ENCODE measurements around the gene PALB2. TPM values are rescaled to one million over a fixed set of nuclear protein-coding genes. Genes with fewer than 3 reads are reported as not detected.

PALB2 gene
- 4.6 TPM for total RNA-seq

DNA sequence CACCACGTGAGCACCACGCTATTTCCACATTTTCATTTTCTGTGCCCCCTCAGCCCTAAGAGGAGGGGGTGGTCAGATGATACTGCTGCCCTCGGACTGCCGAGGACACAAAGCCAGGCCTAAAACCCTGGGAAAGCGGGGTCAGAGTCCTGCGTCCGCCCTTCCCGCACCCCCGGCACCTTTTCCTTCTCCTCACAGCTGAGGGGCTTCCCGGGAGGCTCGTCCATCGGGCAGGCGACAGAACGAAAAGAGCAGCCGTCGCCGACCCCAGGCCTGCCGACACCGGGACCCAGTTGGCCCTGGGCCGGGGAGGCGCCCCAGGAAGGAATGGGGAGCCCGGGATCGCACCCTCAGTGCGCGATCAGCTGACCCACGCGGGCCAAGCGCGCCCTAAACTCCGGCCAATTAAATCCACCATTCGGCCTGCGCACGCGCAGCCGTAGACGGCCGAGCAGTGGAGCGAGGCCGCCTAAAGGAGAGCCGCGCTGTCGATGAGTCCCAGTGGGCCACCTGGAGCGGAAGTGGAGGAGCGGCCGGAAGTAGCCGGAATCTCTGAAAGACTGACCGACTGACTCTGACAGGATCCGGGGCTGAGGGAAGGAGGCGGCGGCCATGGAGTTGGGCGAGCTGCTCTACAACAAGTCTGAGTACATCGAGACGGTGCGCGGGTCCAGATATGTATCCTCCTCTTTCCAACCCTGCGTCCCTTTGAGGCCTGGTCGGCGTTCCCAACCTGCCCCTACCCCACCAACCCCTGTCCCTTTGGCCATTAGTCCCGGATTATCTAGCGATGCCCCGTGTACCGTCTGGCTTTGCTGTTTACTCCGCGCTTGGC lies at the start of gene PALB2, which contains the start of gene DCTN5:
TSS of gene PALB2 (minus strand) at position 380 of the 835 bp plus-strand sequence. CDS start at position 227, 153 bp downstream.
TSS of gene DCTN5 (plus strand) at position 536 of the 835 bp plus-strand sequence. CDS start at position 613, 77 bp downstream.
- peak; percentile 95 for DNase-seq (ENCODE audit: low spot score)
- ATAC-seq = peak; percentile 99

DNA sequence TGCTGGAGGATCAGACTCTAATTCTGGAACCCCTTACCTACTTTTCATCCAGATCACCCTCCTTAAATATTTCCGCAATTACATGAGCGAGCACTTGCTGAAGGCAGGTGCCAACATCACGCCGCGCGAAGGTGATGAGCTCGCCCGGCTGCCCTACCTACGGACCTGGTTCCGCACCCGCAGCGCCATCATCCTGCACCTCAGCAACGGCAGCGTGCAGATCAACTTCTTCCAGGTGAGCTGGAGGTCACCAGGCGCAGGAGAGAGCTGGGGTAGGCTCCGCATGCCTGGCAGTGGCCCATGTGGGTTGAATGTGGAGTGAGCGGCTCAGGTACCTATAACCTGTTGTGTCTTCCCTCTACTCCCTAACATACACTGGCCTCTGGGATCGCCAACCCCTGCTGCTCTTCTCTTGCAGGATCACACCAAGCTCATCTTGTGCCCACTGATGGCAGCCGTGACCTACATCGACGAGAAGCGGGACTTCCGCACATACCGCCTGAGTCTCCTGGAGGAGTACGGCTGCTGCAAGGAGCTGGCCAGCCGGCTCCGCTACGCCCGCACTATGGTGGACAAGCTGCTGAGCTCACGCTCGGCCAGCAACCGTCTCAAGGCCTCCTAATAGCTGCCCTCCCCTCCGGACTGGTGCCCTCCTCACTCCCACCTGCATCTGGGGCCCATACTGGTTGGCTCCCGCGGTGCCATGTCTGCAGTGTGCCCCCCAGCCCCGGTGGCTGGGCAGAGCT lies 48.5 kb upstream of the PALB2 start:
- DNase-seq (ENCODE audit: low spot score) (no peak), ATAC-seq (no peak)

DNA sequence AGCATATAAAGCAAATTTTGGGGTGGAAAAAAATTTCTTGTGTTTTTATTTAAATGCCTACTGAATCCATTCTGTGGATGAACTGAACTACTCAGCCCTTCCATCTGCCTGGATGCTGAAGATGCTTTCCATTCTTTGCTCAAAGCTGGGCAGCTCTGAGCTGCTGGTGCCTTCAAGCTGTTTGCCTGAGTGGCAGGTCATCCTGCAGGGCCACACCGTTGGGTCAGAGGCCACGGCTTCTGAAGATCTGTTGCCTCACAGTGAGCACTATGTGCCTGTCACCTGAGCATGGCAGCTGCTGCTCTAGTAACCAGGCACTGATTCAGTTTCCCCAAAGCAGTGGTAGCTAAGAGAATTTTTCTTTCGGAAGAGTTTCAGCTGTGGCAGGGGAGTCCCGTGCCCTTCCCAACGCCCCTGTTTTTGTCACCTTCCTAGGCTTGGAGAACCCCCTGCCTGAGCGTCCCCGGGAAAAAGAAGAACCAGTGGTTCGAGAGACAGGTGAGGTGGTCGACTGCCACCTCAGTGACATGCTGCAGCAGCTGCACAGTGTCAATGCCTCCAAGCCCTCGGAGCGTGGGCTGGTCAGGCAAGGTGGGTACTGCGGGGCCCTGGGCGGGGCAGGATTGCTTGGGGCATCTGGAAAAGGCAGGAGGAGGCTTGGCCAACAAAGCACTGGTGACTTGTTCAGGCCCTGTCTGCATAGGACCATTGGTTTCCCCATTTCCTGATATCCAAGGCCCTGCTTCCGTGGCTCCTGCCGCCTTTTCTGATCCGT lies 46.1 kb upstream of the PALB2 start:
- DNase-seq (ENCODE audit: low spot score) (no peak), ATAC-seq (no peak)

DNA sequence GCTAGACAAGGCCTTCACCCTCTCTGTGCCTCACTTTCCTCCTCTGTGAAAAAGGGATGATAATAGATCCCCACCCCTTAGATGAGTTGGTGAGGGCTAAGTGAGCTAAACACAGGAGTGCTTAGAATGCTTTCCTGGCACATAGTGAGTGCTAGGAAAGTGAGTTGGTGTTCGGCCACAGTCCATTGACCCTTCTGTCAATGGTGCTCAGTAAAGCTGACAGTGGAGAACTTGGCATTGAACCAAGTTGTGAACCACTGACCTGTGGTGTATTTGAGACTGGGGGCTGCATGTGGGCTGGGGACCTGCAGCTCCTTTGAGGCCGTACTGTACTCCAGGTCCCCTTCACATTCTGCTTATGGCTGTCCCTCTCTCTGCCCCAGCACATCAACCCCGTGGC lies 42.4 kb upstream of the PALB2 start:
- DNase-seq (ENCODE audit: low spot score) = no peak
- no peak for ATAC-seq

DNA sequence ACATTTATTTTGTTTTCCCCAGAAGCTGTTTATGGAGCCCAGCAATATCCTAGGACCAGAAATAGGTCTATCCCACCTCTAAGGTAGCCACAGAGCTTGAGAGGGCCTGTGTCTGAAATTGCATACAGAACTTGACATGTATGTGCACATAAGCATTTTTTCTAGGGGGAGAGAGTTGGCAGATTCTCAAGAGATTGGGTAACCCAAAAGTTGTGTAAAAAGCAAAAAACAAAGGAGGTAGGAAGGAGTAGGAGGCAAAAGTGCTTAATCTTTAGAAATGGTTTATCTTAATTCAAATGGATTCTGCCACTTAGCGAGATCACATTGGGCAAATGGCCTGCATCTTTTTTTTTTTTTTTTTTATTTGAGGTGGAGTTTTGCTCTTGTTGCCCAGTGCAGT lies 41.1 kb upstream of the PALB2 start:
- ATAC-seq (no peak), DNase-seq (ENCODE audit: low spot score) (no peak)

DNA sequence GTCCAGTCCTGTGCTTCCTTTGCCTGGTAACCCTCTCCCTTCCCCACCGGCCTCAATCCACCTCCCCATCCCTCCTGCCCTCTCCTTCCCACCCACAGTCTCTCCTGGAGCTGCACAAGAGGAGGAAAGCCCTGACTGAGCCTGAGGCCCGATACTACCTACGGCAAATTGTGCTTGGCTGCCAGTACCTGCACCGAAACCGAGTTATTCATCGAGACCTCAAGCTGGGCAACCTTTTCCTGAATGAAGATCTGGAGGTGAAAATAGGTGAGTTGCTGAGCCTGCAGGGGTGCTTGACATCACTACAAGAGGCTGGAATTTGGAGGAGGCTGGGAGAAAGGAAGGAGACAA lies 38.9 kb upstream of the PALB2 start:
- DNase-seq (ENCODE audit: low spot score) = no peak
- ATAC-seq = no peak

DNA sequence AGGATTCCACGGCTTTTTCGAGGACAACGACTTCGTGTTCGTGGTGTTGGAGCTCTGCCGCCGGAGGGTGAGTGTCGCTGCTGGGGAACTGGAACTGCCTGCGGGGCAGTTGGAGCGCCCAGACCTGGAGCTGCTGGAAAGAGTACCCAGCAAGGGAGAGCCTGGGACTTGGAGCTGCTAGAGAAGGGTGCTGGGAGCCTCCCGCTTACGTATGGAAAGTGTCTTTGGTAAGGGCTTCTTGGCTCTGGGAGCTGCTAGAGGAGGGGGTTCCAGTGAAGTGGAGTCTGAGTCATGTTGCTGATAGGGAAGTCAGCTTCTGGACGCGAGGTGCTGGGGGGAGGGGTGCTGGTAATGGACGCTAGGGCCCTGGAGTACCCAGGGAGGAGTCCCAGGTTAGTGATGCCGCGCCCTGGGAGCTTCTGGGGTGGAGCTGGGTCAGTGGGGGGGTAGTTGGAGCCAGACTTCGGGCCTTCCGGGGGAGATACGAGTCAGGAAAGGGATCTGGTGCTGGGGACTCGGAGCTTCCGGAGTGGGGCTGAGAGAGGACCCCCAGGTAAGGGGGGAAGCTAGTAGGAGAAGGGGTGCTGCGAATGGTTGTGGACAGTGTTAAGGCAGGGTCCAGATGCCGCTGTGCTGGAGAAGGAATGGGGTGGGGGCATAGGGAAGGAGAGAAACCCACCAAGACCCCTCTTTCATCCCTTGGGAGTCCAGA lies 38.3 kb upstream of the PALB2 start:
- DNase-seq (ENCODE audit: low spot score) = no peak
- ATAC-seq = no peak

DNA sequence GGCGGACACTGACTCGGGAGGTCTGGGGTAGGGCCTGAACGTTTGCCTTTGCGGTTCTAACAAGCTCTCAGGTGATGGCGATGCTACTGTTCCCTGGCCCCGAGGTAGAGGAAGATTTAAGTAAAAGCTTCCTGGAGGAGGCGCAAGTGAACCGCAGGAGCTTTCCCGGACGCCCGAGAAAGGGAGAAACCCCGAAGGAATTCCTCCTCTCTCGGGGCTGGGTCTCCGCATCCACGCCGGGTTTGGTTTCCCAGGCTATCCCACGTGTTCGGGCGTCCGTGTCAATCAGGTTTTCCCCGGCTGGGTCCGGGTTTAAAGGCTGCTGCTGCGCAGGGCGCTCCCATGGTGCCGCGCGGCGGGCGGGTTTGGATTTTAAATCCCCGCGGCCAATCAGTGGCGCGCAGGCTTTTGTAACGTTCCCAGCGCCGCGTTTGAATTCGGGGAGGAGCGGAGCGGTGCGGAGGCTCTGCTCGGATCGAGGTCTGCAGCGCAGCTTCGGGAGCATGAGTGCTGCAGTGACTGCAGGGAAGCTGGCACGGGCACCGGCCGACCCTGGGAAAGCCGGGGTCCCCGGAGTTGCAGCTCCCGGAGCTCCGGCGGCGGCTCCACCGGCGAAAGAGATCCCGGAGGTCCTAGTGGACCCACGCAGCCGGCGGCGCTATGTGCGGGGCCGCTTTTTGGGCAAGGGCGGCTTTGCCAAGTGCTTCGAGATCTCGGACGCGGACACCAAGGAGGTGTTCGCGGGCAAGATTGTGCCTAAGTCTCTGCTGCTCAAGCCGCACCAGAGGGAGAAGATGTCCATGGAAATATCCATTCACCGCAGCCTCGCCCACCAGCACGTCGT lies 37.5 kb upstream of the PALB2 start, which contains the start of gene PLK1:
TSS of gene PLK1 (plus strand) at position 460 of the 844 bp plus-strand sequence. CDS start at position 504, 44 bp downstream.
- peak; percentile 97 for ATAC-seq

DNA sequence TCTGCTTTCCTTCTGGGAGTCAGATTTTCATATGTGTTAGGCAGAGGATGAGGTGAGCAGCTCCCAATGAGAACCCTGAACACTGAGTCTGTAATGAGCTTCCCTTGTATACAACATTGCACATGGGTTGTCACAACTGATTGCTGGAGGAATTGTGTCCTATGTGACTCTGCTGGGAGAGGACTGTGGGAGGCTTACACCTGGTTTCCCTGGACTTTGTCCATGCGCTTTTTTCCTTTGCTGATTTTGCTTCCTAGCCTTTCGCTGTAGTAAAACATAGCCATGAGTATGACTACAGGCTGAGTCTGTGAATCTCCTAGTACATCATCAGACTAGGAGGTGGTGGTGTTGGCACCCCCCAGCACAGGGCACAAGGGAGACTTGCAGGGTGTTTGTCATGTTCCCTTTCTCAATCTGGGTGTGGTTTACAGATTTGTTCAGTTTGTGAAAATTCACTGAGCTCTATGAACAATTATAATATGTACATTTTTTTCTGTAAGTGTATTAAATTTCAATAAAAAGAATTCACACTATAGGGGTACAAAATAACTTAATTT lies 35.9 kb upstream of the PALB2 start:
- no peak for DNase-seq (ENCODE audit: low spot score)
- no peak for ATAC-seq

More for the DNA sequence above, 37.5 kb upstream of the PALB2 start, which contains the start of gene PLK1:
- DNase-seq (ENCODE audit: low spot score) = peak; percentile 78

DNA sequence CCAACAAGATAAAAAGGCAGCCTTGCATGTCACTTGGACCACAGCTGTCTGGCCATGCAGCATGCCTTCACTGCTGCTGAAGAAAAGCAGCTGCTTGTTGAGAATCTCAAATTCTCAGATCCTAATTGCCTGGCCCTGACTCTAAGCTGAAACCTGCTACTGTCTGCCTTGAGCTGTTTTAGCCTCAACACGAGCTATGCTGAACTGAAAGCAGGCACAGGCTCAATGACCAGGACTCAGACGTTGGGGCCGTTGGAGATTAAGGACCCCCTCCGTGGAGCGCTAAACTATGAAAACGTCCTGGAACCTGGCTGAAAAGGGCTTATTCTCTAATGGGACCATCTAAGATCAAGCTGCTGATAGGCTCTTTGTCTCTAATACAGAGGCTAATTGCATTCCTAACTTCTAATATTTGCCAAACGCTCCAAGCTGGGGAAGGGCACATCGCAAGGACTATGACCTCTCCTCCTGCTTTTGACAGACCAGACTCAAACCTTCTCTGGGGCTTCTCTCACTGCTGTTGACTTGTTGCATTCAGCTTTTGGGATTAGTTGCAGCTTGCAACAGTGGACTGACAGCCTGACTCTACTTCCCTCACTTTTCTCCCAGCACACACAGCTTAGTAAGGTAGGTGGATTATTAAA lies 33.0 kb upstream of the PALB2 start:
- DNase-seq (ENCODE audit: low spot score) (no peak), ATAC-seq (no peak)

DNA sequence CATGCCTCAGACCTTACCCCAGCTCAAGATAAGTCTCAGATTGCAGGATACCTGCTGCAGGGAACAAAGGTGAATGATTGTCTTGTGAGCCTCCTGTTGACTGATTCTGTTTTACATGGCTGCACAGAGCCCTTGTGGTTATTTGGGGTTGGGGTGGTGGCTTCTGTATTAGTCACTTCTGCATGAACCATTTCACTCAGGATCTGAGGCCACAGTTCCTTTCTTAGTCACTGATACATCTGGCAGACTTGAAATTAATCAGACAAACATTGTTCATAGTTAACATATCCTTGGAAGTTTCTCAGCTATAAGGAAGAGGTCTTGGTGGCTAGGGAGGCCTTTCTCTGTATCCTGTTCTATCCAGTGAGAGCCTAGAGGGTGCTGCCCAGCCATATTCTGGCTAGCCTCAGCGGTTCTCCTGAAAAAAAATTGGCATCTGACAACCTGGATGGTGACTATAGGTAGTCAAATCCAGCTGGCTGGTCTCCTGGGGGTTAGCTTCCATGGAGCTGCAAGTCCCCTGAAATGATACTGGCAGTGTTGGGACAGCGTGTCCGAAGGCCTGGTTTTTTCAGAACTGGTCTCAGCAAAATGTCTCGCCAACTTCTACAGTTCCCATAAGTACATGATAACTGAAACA lies 29.1 kb upstream of the PALB2 start:
- ATAC-seq = no peak

DNA sequence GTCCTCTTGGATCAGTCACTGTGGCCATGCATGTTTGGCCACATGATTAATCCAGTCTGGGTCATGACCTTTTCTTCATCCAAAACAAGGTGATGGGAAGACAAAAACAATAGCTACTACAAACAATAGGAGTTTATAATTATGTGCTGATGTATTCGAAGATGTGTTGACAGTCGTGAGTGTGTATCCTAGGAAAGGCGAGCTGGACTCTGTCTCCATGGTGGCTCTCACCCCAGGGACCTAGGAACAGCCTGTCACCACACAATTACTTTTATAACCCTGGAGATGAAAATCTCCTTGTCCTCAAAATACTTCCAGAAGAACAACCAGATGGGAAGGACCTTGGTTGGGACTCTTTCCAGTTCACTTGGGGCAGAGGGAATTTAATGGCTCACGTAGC lies 27.8 kb upstream of the PALB2 start:
- DNase-seq (ENCODE audit: low spot score) (no peak), ATAC-seq (no peak)

More for the DNA sequence above, 29.1 kb upstream of the PALB2 start:
- DNase-seq (ENCODE audit: low spot score) = no peak

DNA sequence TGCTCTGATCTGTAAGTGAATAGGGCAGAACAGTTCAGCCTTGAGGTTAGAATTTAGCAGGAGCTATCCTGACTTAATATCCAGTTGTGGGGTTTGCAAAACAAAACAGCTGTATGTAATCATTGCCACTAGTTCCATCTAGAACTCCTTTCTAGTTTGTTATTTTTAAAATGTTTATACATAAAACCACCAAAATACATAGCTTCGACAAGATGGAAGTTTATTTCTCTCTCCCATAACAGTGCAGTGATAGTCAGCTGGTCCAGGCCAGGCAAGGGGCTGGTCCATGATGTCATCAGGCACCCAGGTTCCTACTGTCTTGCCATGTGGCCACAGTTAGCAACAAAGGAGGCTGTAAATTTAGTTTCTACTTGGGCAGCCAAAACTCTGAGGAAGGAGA lies 27.1 kb upstream of the PALB2 start:
- DNase-seq (ENCODE audit: low spot score) = no peak
- ATAC-seq = no peak

DNA sequence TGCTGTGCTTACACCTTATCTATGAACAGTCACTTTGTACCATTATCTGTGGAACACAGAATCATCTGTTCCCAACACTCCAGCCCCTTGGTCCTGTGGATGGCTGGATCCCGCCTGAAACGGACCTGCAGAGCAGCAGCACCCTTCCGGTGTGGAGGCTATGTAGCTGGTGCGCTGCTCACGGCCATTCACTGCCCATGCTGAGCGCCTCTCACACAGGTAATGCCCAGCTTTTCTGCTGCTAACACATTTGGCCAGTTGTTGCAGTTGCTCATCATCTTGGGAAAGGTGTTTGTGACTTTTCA lies 26.2 kb upstream of the PALB2 start:
- DNase-seq (ENCODE audit: low spot score) = no peak
- ATAC-seq = no peak

DNA sequence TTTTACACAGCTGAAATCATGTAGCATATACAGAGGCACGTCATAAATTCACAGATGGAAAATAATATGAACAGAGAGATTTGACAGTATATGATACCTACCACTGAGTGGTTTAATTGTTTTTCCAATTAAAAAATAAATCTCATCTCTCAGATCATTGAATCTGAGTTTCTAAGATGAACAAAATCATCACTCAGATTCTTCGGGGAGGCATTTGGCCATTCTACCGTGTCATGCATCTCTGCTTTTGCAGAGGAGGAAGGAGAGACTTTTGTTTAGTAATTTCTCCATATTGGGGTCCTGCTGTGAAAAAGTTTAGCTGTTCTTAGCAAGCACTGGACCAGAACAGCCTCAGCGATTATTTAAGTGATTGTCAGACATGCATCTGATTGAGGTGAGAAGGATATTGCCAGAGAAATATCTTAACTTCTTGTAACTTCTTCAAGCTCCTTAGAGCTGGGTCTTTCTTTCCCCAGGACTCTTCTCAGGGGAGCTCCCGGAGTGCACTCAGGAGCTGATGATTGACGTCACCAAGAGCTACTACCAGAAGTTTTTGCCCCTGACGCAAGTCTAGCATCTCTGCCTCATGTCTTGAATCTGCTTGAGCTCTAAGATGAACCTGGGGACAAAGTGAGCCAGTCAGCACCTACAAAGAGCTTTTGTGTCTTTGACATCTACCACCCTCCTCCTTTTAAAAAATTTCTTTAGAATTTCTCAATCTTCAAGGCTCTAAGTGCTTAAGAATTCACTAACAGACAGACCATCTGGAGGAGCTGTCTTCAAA lies 25.7 kb upstream of the PALB2 start:
- DNase-seq (ENCODE audit: low spot score) = no peak
- no peak for ATAC-seq

DNA sequence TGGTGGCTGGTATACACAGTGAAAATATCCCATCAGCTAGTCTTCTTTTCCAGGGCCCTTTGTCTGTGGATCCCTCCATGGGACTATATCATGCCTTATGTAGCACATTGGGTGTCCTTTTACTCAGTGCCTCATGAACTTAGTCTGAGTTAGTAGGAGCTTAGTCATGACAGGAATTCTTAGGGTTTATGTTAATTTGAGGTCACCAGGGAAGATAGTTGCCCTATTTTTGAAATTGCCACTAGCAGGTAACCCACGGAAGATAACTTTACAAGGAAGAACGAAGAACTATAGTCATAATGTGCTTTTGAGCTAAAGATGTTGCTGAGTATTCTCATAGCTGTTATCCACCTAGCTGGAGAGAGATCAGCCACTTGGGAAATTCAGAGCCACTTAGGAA lies 22.8 kb upstream of the PALB2 start:
- DNase-seq (ENCODE audit: low spot score) = no peak
- ATAC-seq = no peak

DNA sequence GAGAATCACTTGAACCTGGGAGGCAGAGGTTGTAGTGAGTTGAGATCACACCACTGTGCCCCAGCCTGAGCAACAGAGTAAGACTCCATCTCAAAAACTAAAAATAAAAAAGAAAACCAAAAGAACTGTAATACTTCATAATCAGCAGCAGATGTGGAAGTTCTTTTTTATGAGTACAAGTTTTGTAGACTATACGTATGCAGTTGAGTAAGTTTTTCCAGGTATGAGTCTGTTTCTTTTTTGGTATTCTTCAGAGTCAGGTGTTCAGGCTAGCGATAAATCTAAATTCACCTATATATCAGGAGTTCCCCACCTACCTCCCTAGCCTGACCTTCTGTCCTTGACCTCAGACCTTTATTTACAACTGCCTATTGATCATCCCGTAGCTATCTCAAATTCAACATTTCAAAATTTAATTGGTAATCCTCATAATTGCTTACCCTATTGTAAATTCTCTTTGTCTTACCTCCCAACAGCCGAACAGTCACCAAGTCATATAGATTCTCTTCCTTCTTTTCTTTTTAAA lies 10.9 kb upstream of the PALB2 start:
- no peak for DNase-seq (ENCODE audit: low spot score)
- no peak for ATAC-seq
